A549 (cell line): ENCODE measurements around the gene CACNA1D. TPM values are rescaled to one million over a fixed set of nuclear protein-coding genes. Genes with fewer than 3 reads are reported as not detected.

Source experiments
- ATAC-seq, 2 experiments: fragments of 200-7000 bp in 1 of 2; fragments of >200 bp in 1 of 2; cut with Nextera tagmentation in 1 of 2; cut with Tn5 transposase in 1 of 2; 3 replicates each; pipeline versions ENCODE4 v1.8.0 to v1.9.1; 2018 to 2020; ENCODE audit warnings: mild to moderate bottlenecking in 1 of 2, moderate library complexity in 1 of 2
- CTCF ChIA-PET: fragments of 300-600 bp; sonication (Branson Sonifier 250); formaldehyde crosslinking; extraction: SDS; loops from one replicate; lab custom pipeline; 2021; ENCODE audit warnings: antibody characterized with exemption, inconsistent platforms; lab: Yijun Ruan, JAX
- POLR2A ChIA-PET: fragments of 350-600 bp; formaldehyde crosslinking; extraction: SDS; loops from one replicate; lab custom pipeline; 2021; ENCODE audit warnings: antibody characterized with exemption, inconsistent platforms; lab: Yijun Ruan, JAX
- DNase-seq, 2 experiments: peaks; one replicate each; pipeline versions ENCODE4 v3.0.0 to v3.0.0-alpha.2; 2011 to 2016; ENCODE audit warnings: low read depth in 1 of 2, low spot score in 1 of 2
- FAIRE-seq: peaks from 2 replicates; lab custom pipeline; 2011; peaks lifted over from hg19 to GRCh38; lab: Jason Lieb, UNC
- H3K27ac ChIP-seq, 2 experiments: fragments of >200 bp; sonication (Bioruptor Twin); formaldehyde crosslinking; 3 replicates each; pipeline ENCODE4 v1.5.1; 2016 to 2017
- H3K4me1 ChIP-seq: fragments of >200 bp; sonication (Bioruptor Twin); formaldehyde crosslinking; 3 replicates; pipeline ENCODE4 v1.6.1; 2016
- H3K4me2 ChIP-seq: fragments of >200 bp; sonication (Bioruptor Twin); formaldehyde crosslinking; 3 replicates; pipeline ENCODE4 v1.6.1; 2016
- H3K4me3 ChIP-seq: fragments of >200 bp; sonication (Bioruptor Twin); formaldehyde crosslinking; 3 replicates; pipeline ENCODE4 v1.5.1; 2016
- H3K9me3 ChIP-seq: fragments of >200 bp; sonication (Bioruptor Twin); formaldehyde crosslinking; 3 replicates; pipeline ENCODE4 v1.6.1; 2016
- BHLHE40 ChIP-seq: IDR thresholded peaks from 2 replicates; pipeline ENCODE4 v1.6.1; 2012; ENCODE audit warnings: low read depth, low read length, inconsistent platforms
- CBX2 ChIP-seq: fragments of 200-600 bp; sonication (generic); IDR thresholded peaks from 2 replicates; pipeline ENCODE4 v1.6.1; 2016; ENCODE audit warnings: low read depth, mild to moderate bottlenecking, borderline replicate concordance
- CBX8 ChIP-seq: fragments of 200-600 bp; sonication (generic); IDR thresholded peaks from 2 replicates; pipeline ENCODE4 v1.6.1; 2016
- CEBPB ChIP-seq, 2 experiments: fragments of >200 bp in 1 of 2; sonication (Bioruptor Twin) in 1 of 2; formaldehyde crosslinking in 1 of 2; IDR thresholded peaks; 2 replicates each; pipeline ENCODE4 v1.6.1; 2012 to 2016
- EHF ChIP-seq: fragments of 250-450 bp; sonication (Bioruptor Pico); IDR thresholded peaks from 2 replicates; pipeline ENCODE4 v1.5.0; 2020; ENCODE audit warnings: mild to moderate bottlenecking
- EP300 ChIP-seq, 2 experiments: fragments of >200 bp; sonication (Bioruptor Twin); formaldehyde crosslinking; IDR thresholded peaks; 2 replicates in 1 of 2; 3 replicates in 1 of 2; pipeline ENCODE4 v1.6.1; 2016 to 2017
- FOSB ChIP-seq: fragments of 250-450 bp; sonication (Bioruptor Pico); IDR thresholded peaks from 2 replicates; pipeline ENCODE4 v1.5.0; 2020; ENCODE audit warnings: mild to moderate bottlenecking, moderate library complexity
- GATA3 ChIP-seq: IDR thresholded peaks from 2 replicates; pipeline ENCODE4 v1.6.1; 2012; ENCODE audit warnings: borderline replicate concordance
- HOXB5 ChIP-seq: fragments of 250-450 bp; sonication (Bioruptor Pico); IDR thresholded peaks from 2 replicates; pipeline ENCODE4 v1.5.0; 2020; ENCODE audit warnings: mild to moderate bottlenecking, moderate library complexity
- KDM1A ChIP-seq: fragments of 200-600 bp; sonication (generic); IDR thresholded peaks from 2 replicates; pipeline ENCODE4 v1.6.1; 2016; ENCODE audit warnings: low read depth, mild to moderate bottlenecking
- NPAS2 ChIP-seq: fragments of 250-450 bp; sonication (Bioruptor Pico); IDR thresholded peaks from 2 replicates; pipeline ENCODE4 v1.8.0; 2022; ENCODE audit warnings: mild to moderate bottlenecking, moderate library complexity, borderline replicate concordance
- NR3C1 ChIP-seq: fragments of >200 bp; sonication (Bioruptor Twin); formaldehyde crosslinking; IDR thresholded peaks from 3 replicates; pipeline ENCODE4 v1.6.1; 2017
- RARB ChIP-seq: fragments of 250-450 bp; sonication (Bioruptor Pico); IDR thresholded peaks from 2 replicates; pipeline ENCODE4 v1.8.0; 2021; ENCODE audit warnings: mild to moderate bottlenecking, moderate library complexity
- RCOR1 ChIP-seq: fragments of 150-350 bp; IDR thresholded peaks from 2 replicates; pipeline ENCODE4 v1.6.1; 2014; ENCODE audit warnings: antibody characterized with exemption, low read length, low read depth
- RNF2 ChIP-seq: fragments of 200-600 bp; sonication (generic); IDR thresholded peaks from 2 replicates; pipeline ENCODE4 v1.6.1; 2016; ENCODE audit warnings: low read depth, mild to moderate bottlenecking, antibody characterized with exemption, moderate library complexity, borderline replicate concordance
- TP53 ChIP-seq: fragments of 250-450 bp; sonication (Bioruptor Pico); IDR thresholded peaks from 2 replicates; pipeline ENCODE4 v1.5.0; 2021; ENCODE audit warnings: mild to moderate bottlenecking, moderate library complexity
- ZC3H11A ChIP-seq: fragments of 450-650 bp; IDR thresholded peaks from 2 replicates; pipeline ENCODE4 v1.6.1; 2014; ENCODE audit warnings: antibody characterized with exemption, mild to moderate bottlenecking
- WGBS: methylation state at CpG from one replicate; pipeline ENCODE4 v1.1.6; 2017; ENCODE audit errors: missing lambda C conversion rate; 5-methylcytosine and 5-hydroxymethylcytosine counted together
- polyA plus RNA-seq, 4 experiments: library from polyadenylated mRNA; depleted of rRNA in 3 of 4; stranded (reverse); fragments of >200 nt; fragmentation: RNase III in 1 of 4; extraction: RNeasy Plus Mini Kit Qiagen cat#74134 plus additional on column Dnase treatment in 1 of 4; gene quantifications; 2 replicates in 3 of 4; 3 replicates in 1 of 4; pipeline ENCODE4 v1.2.3, GENCODE V29; 2011 to 2017
- TF ChIP-seq, protein P1 (sequence below): IDR thresholded peaks from 2 replicates; pipeline ENCODE4 v1.6.1; 2012
- TF ChIP-seq, protein P2 (sequence below): fragments of >200 bp; sonication (Bioruptor Twin); formaldehyde crosslinking; IDR thresholded peaks from 3 replicates; pipeline ENCODE4 v1.6.1; 2016
- TF ChIP-seq, protein P3 (sequence below): fragments of >200 bp; sonication (Bioruptor Twin); formaldehyde crosslinking; IDR thresholded peaks from 3 replicates; pipeline ENCODE4 v1.5.1; 2016
- TF ChIP-seq, protein P4 (sequence below): fragments of 450-650 bp; IDR thresholded peaks from 2 replicates; pipeline ENCODE4 v1.6.1; 2014; ENCODE audit warnings: antibody characterized with exemption
- TF ChIP-seq, protein P5 (sequence below): fragments of 250-450 bp; sonication (Bioruptor Pico); IDR thresholded peaks from 2 replicates; pipeline ENCODE4 v1.5.0; 2021; ENCODE audit warnings: mild to moderate bottlenecking, moderate library complexity, borderline replicate concordance

Gene CACNA1D
- polyA plus RNA-seq, 2 of the 4 experiments (the other 2 are of a cell fraction): 1.1 to 10.7 TPM

DNA sequence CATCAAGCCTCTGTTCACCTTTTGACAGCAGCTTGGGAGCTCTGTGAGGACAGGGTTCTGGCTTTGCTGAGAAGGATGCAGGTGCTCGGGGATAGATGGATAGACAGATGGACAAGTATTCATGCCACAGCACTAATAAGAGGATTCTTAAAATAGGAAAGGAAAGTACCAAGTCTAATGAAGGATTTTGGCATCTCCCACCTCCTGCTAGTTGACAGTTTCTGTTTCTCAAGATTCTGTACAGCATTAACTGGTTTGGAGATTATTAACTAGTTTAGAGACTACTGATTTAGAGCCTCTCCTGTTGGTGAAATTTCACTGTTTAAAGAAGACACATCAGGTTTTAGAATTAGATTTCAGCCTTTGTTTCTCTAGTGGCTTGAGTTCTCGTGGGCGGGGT is 152.3 kb downstream of the CACNA1D start:
- Histone ChIP-seq H3K9me3 (no peaks in the 10 kb centered on the region), H3K4me1 (no peaks in the 10 kb centered on the region), H3K4me3 (no peak overlapping the region), H3K27ac (no peak overlapping the region), H3K4me2 (no peak overlapping the region)
- no peak for DNase-seq
- no peak for ATAC-seq
- no peak for FAIRE-seq
- ChIA-PET POLR2A (no interaction called here), CTCF (interaction anchor here (1.1 kb wide), 1 partner anchor 64 kb away, joined by 3 read pairs; no protein-coding TSS in a partner anchor)
- TF ChIP-seq CEBPB (IDR thresholded peaks at IDR 0.05) (no peak), CBX8 (no peak), RNF2 (no peak), HOXB5 (CRISPR knock-in tag) (no peak)
- TF ChIP-seq, protein P1, sequence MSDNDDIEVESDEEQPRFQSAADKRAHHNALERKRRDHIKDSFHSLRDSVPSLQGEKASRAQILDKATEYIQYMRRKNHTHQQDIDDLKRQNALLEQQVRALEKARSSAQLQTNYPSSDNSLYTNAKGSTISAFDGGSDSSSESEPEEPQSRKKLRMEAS: no peak
- TF ChIP-seq, protein P2, sequence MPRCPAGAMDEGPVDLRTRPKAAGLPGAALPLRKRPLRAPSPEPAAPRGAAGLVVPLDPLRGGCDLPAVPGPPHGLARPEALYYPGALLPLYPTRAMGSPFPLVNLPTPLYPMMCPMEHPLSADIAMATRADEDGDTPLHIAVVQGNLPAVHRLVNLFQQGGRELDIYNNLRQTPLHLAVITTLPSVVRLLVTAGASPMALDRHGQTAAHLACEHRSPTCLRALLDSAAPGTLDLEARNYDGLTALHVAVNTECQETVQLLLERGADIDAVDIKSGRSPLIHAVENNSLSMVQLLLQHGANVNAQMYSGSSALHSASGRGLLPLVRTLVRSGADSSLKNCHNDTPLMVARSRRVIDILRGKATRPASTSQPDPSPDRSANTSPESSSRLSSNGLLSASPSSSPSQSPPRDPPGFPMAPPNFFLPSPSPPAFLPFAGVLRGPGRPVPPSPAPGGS: no peak
- WGBS: 53% methylated on average over 3 of the region's 3 CpGs

DNA sequence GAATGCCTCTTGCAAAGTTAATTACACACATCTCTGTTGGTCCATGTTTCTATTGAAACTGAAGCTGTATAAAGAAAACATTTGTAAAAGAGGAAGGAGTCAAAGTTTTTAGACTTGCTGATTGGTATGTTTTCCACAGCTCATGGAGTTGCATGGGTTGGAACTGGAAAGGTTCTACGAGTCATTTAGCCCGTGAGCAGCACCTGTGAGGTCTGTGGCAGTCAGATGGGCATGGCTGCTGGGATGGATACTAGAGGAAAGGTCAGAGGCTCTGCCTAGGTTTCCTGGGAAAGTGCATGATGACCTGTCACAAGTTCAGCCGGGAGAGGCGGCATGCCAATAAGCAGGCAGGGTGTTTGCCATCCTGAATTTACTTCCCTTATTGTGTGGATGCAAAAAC is 155.4 kb downstream of the CACNA1D start:
- FAIRE-seq: no peak
- TF ChIP-seq NPAS2 (CRISPR knock-in tag) (no peak), ZC3H11A (no peak), FOSB (CRISPR knock-in tag) (no peak), BHLHE40 (no peak), KDM1A (no peak), TP53 (CRISPR knock-in tag) (no peak), CBX2 (no peak), RARB (no peak), NR3C1 (no peak), EHF (CRISPR knock-in tag) (no peak), RCOR1 (no peak), GATA3 (no peak), EP300 (IDR thresholded peaks at IDR 0.05) (no peak)
- TF ChIP-seq, protein P3, sequence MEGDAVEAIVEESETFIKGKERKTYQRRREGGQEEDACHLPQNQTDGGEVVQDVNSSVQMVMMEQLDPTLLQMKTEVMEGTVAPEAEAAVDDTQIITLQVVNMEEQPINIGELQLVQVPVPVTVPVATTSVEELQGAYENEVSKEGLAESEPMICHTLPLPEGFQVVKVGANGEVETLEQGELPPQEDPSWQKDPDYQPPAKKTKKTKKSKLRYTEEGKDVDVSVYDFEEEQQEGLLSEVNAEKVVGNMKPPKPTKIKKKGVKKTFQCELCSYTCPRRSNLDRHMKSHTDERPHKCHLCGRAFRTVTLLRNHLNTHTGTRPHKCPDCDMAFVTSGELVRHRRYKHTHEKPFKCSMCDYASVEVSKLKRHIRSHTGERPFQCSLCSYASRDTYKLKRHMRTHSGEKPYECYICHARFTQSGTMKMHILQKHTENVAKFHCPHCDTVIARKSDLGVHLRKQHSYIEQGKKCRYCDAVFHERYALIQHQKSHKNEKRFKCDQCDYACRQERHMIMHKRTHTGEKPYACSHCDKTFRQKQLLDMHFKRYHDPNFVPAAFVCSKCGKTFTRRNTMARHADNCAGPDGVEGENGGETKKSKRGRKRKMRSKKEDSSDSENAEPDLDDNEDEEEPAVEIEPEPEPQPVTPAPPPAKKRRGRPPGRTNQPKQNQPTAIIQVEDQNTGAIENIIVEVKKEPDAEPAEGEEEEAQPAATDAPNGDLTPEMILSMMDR: no peak
- TF ChIP-seq, protein P4, sequence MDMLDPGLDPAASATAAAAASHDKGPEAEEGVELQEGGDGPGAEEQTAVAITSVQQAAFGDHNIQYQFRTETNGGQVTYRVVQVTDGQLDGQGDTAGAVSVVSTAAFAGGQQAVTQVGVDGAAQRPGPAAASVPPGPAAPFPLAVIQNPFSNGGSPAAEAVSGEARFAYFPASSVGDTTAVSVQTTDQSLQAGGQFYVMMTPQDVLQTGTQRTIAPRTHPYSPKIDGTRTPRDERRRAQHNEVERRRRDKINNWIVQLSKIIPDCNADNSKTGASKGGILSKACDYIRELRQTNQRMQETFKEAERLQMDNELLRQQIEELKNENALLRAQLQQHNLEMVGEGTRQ: no peak
- TF ChIP-seq, protein P1: no peak
- TF ChIP-seq, protein P5, sequence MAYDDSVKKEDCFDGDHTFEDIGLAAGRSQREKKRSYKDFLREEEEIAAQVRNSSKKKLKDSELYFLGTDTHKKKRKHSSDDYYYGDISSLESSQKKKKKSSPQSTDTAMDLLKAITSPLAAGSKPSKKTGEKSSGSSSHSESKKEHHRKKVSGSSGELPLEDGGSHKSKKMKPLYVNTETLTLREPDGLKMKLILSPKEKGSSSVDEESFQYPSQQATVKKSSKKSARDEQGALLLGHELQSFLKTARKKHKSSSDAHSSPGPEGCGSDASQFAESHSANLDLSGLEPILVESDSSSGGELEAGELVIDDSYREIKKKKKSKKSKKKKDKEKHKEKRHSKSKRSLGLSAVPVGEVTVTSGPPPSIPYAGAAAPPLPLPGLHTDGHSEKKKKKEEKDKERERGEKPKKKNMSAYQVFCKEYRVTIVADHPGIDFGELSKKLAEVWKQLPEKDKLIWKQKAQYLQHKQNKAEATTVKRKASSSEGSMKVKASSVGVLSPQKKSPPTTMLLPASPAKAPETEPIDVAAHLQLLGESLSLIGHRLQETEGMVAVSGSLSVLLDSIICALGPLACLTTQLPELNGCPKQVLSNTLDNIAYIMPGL (CRISPR knock-in tag): no peak
- TF ChIP-seq, all 56 proteins: peak for 0
- Histone ChIP-seq H3K27ac (no peak overlapping the region), H3K4me2 (no peak overlapping the region), H3K9me3 (peaks cover 11% of the 10 kb centered on the region; the same call in 2 of the 3 replicates), H3K4me1 (no peaks in the 10 kb centered on the region), H3K4me3 (no peak overlapping the region)
- ChIA-PET POLR2A (no interaction called here), CTCF (no interaction called here)
- ATAC-seq (no peak), DNase-seq (no peak)
- 63% methylated on average over 4 of the region's 4 CpGs for WGBS
